ENCODE measurements around the gene C22orf23.

DNA sequence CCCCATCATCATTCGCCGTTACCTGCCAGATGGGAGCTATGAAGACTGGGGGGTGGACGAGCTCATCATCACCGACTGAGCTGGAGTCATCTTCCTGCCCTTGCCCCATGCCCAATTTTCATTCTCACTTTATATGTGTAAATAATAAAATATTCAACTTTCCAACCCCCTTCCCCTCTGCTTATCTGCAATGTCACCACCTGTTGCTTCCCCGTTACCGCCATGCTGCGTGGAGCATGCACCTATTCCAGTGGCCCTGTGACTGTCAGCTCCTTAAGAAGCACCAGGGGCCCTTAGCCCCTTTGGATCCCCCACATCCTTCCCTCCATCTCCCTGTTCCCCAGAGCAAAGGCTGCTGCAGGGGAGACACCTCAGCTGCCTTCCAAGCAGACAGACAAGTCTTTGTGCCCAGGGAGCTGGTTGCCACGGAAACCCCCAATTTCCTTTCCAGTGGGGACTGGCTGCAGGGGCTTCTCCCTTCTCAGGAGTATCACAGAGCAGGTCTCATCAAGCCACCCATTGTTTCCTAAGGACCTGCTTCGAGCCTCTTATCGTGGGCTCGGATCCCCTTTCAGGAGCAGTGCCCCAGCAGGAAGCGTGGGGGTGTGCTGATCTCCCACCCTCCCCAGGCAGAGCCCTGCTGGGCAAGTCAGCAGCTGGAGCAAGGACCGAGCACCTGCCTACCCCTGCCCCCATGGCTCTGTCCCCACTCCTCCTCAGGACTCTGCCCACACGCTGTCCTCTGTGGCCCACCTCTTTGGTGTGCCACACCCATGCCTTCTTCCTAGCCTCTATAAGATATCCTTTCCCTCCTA is 14.4 kb upstream of the C22orf23 start:
- TF ChIP-seq EZH2 (IDR thresholded peaks at IDR 0.05; ENCODE audit: borderline replicate concordance, low read length): no peak
- TF ChIP-seq, protein P1, sequence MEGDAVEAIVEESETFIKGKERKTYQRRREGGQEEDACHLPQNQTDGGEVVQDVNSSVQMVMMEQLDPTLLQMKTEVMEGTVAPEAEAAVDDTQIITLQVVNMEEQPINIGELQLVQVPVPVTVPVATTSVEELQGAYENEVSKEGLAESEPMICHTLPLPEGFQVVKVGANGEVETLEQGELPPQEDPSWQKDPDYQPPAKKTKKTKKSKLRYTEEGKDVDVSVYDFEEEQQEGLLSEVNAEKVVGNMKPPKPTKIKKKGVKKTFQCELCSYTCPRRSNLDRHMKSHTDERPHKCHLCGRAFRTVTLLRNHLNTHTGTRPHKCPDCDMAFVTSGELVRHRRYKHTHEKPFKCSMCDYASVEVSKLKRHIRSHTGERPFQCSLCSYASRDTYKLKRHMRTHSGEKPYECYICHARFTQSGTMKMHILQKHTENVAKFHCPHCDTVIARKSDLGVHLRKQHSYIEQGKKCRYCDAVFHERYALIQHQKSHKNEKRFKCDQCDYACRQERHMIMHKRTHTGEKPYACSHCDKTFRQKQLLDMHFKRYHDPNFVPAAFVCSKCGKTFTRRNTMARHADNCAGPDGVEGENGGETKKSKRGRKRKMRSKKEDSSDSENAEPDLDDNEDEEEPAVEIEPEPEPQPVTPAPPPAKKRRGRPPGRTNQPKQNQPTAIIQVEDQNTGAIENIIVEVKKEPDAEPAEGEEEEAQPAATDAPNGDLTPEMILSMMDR (conservative IDR thresholded peaks at IDR 0.05 in 1 of 2, IDR thresholded peaks at IDR 0.05 in 1 of 2; ENCODE audit: extremely low read depth in 1 of 2, insufficient read depth in 1 of 2, low read depth in 1 of 2, low read length in 2 of 2): no peak

Data from mammary epithelial cell (primary cell).